GM12892 (cell line): Measurements from ENCODE around the gene CHTF18.

ENCODE experiments used
- POLR2A ChIP-seq: IDR thresholded peaks from 2 replicates; pipeline ENCODE4 v1.6.1; 2011; ENCODE audit warnings: low read depth, low read length, control low read depth
- POLR2AphosphoS5 ChIP-seq: IDR thresholded peaks from 2 replicates; pipeline ENCODE4 v1.6.1; 2011; ENCODE audit warnings: low read depth, low read length, control low read depth
- TAF1 ChIP-seq: IDR thresholded peaks from 2 replicates; pipeline ENCODE4 v1.6.1; 2011; ENCODE audit warnings: low read depth, mild to moderate bottlenecking, control low read depth, low read length, borderline replicate concordance

DNA sequence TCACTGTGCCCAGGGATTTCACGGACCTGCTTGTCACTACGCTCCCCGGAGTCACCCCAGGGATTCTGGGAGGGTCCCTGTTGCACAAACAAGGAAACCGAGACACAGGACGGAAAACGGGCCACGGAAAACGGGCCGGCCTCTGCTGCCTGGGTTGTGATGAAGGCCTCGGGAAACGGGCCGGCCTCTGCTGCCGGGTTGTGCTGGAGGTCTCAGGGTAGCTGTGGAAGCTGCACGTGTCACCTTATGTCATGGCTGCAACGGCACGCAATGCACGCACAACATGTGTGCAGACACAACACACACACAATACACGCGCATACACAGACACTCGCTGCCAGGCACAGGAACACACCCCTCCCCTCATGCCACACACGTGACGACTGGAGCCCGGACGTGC is 39.1 kb downstream of the CHTF18 start:
- TF ChIP-seq POLR2A (no peak), POLR2AphosphoS5 (no peak), TAF1 (no peak)
